HG02884 (cell line): Measurements from ENCODE around the gene IARS1.

Experiments
- ATAC-seq: cut with Tn5 transposase; IDR thresholded peaks from one replicate; pipeline ENCODE4 v1.9.1; 2021; ENCODE audit warnings: mild to moderate bottlenecking, moderate library complexity; ENCODE audit not compliant: unreplicated experiment

Gene IARS1

GRCh38 chr9:92247296-92247695, 46.2 kb downstream of the IARS1 start:
- no peak for ATAC-seq

GRCh38 chr9:92245005-92245797, 48.3 kb downstream of the IARS1 start:
- ATAC-seq = no peak
